ENCODE data around the gene RNF138. TPM values are rescaled to one million over a fixed set of nuclear protein-coding genes. Genes with fewer than 3 reads are reported as not detected.
A peak's percentile ranks its signal among the peaks of the same experiment; 100 is the strongest.

The RNF138 gene, protein sequence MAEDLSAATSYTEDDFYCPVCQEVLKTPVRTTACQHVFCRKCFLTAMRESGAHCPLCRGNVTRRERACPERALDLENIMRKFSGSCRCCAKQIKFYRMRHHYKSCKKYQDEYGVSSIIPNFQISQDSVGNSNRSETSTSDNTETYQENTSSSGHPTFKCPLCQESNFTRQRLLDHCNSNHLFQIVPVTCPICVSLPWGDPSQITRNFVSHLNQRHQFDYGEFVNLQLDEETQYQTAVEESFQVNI
- total RNA-seq (10 to 100 TPM in 3 of 9 donors, 1 to 10 TPM in 6; 3.9 to 16.1 (median 9.0) TPM), polyA plus RNA-seq (10 to 100 TPM in 1 of 2 donors, 1 to 10 TPM in 1; 2.9 to 11.0 TPM)
- long read RNA-seq, donor 1, partial matches to known transcripts, result 3 of 5 reads
- long read RNA-seq, donor 1, other reads (novel, unspliced or antisense), result 0 of 5 reads
- long read RNA-seq, donor 2, transcript RNF138-201 (5 exons, 2,071 nt), result minor isoform, 5 of 35 reads
- long read RNA-seq, donor 2, transcript RNF138-202 (8 exons, 3,570 nt), result major isoform, 12 of 35 reads
- long read RNA-seq, donor 2, partial matches to known transcripts, result 10 of 35 reads
- long read RNA-seq, donor 2, other reads (novel, unspliced or antisense), result 8 of 35 reads
- long read RNA-seq, donor 3, transcript RNF138-202 (8 exons, 3,570 nt), result major isoform, 6 of 11 reads
- long read RNA-seq, donor 3, partial matches to known transcripts, result 3 of 11 reads
- long read RNA-seq, donor 3, other reads (novel, unspliced or antisense), result 2 of 11 reads

DNA sequence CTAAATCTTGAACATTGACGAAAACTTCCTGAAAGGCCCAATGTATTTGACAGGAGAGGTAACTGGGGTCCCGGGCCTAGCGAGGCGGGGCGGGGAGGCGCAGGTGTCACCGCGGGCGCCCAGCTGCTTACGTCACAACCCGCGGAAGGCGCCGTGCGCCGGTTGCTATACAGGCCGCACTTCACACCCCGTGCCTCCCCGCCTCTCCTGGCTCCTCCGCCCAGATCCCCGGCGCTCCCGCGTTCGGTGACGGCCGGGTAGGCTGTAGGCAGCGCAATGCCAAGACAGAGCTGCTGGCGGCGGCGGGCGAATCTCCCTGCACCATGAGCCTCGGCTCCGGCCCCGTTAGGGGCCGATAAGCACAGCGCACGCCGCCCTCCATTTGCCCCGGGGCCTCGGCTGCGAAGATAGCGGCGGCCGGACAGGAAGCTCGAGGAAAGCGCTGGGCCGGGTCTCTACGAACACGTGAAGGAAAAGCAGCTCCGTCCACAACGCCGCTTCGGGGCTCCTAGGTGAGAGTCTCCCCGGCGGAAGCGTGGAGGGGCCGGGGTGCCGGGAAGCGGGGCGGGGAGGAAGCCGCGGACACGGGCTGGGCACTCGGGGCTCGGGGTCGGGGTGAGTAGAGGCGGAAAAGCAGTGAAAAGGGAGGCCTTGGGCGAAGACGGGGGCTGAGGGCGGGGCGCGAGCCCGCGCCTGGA, at the start of gene RNF138:
RNF138 (plus strand) TSS at position 151 of the 698 bp plus-strand sequence. CDS start 903 bp downstream, outside the sequence.
- 0 to 1% (median 1%) methylated on average over 38 to 75 of the region's 75 CpGs for WGBS, 4 donors
- H3K27me3 ChIP-seq, result no peaks in the 10 kb centered on the region
- ATAC-seq (peak; percentile 57 to 78 (median 74)), DNase-seq (peak; percentile 86 to 93 (median 90))
- peaks cover 0 to 48% (median 28%) of the 10 kb centered on the region in 12 donors for H3K4me1 ChIP-seq
- no peaks in the 10 kb centered on the region for H3K9me3 ChIP-seq
- peaks cover 0 to 13% (median 5%) of the 10 kb centered on the region in 9 donors for H3K36me3 ChIP-seq
- peak within 1 kb of the TSS; percentile 95 to 100 (median 99) for H3K27ac ChIP-seq
- intact Hi-C loops (cut with DNase I), result loop anchor here in 6 of 10 donors (2.0 to 10.0 kb wide), 4 partner anchors 75 to 150 kb away; partner anchors contain the start of genes TRAPPC8 (in 6 of the 6) and RNF125 (in 3 of the 6)
- H3K4me3 ChIP-seq, result peak within 1 kb of the TSS; percentile 69 to 96 (median 84)
- TF ChIP-seq, protein P1, sequence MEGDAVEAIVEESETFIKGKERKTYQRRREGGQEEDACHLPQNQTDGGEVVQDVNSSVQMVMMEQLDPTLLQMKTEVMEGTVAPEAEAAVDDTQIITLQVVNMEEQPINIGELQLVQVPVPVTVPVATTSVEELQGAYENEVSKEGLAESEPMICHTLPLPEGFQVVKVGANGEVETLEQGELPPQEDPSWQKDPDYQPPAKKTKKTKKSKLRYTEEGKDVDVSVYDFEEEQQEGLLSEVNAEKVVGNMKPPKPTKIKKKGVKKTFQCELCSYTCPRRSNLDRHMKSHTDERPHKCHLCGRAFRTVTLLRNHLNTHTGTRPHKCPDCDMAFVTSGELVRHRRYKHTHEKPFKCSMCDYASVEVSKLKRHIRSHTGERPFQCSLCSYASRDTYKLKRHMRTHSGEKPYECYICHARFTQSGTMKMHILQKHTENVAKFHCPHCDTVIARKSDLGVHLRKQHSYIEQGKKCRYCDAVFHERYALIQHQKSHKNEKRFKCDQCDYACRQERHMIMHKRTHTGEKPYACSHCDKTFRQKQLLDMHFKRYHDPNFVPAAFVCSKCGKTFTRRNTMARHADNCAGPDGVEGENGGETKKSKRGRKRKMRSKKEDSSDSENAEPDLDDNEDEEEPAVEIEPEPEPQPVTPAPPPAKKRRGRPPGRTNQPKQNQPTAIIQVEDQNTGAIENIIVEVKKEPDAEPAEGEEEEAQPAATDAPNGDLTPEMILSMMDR (IDR thresholded peaks at IDR 0.05), result no peak
- peak in 1 of 2 donors; percentile 42 for TF ChIP-seq POLR2A (IDR thresholded peaks at IDR 0.05)

DNA sequence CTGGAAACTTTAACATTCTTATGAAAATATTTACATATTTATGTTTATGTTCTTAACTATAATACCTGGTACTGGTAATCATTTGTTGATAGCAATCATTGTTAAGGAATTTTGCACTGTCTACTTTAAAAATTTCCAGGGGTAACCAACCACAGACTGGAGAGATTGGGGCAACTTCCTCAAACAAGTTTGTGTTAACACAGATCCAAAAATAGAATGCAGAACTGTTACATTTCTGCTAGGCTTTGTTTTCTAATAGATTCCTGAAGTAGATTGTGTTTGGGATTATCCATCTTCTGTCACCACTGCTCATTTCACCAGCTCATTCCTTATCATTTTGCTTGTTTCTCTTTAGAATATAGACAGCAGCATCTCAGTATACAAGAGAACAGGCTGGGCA, 49.3 kb upstream of the RNF138 start:
- Histone ChIP-seq H3K27me3 (no peaks in the 10 kb centered on the region), H3K27ac (peak overlapping the region in 1 of 12 donors; percentile 50), H3K9me3 (no peaks in the 10 kb centered on the region), H3K36me3 (peaks cover 0 to 50% (median 11%) of the 10 kb centered on the region in 9 donors), H3K4me1 (peaks cover 0 to 41% (median 0%) of the 10 kb centered on the region in 12 donors), H3K4me3 (no peak overlapping the region)
- ATAC-seq (peak in 1 of 4 donors; percentile 30), DNase-seq (no peak)
- TF ChIP-seq, protein P1 (IDR thresholded peaks at IDR 0.05), result no peak
- TF ChIP-seq POLR2A (IDR thresholded peaks at IDR 0.05), result no peak
- intact Hi-C loops (cut with DNase I), result no loop called here

DNA sequence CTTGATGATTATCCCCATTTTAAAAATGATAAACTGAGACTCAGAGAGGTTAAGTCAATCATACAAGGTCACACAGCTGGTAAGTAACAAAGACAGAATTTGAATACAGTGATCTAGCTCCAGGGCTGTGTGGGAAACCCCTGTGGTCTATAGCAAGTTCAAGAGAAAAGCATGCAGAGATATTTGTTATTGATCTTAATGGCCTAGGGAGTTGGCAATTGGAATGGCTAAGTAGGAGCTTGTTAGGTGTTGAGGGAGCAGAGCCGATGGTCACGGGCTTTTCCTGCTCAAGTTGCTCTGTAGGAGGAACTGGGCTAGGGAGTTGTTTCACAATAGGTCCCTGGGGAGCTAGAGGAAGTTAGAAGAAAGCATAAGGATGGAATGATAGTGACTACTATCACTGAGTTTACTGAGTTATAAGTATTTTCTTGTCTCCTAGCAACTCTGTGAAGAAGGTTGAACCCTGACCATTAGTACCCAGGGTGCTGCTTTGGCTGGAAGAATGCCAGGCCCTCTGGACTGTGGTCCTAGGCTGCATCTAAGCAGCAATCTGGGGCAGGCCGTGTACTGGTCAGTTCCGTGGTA, 43.1 kb upstream of the RNF138 start:
- ATAC-seq (peak; percentile 64 to 92 (median 88)), DNase-seq (peak in 4 of 5 donors; percentile 42 to 58 (median 52))
- intact Hi-C loops (cut with DNase I), result loop anchor here in 1 of 10 donors (2.0 kb wide), 1 partner anchor 36 kb away; no protein-coding TSS in a partner anchor
- 35 to 54% (median 47%) methylated on average over 2 to 4 of the region's 4 CpGs for WGBS, 4 donors
- TF ChIP-seq, protein P1 (IDR thresholded peaks at IDR 0.05), result no peak
- TF ChIP-seq POLR2A (IDR thresholded peaks at IDR 0.05), result no peak
- Histone ChIP-seq H3K9me3 (no peaks in the 10 kb centered on the region), H3K4me1 (peaks cover 0 to 39% (median 11%) of the 10 kb centered on the region in 12 donors), H3K36me3 (peaks cover 0 to 26% (median 3%) of the 10 kb centered on the region in 9 donors), H3K27me3 (no peaks in the 10 kb centered on the region), H3K4me3 (no peak overlapping the region), H3K27ac (peak overlapping the region in 9 of 12 donors; percentile 10 to 92 (median 55))

All from heart left ventricle (tissue), 16 donors.